H1 (cell line): ENCODE measurements around the gene RBM26. TPM values are rescaled to one million over a fixed set of nuclear protein-coding genes. Genes with fewer than 3 reads are reported as not detected.

ENCODE experiments used
- EZH2 ChIP-seq: fragments of 200-600 bp; sonication (generic); IDR thresholded peaks from 2 replicates; pipeline ENCODE4 v1.7.1; 2012; ENCODE audit warnings: low read depth, mild to moderate bottlenecking, moderate library complexity, low read length, inconsistent platforms; ENCODE audit not compliant: severe bottlenecking
- polyA plus RNA-seq, 7 experiments: library from polyadenylated mRNA; depleted of rRNA in 3 of 7; stranded (reverse) in 5 of 7; unstranded in 2 of 7; fragments of >200 nt in 5 of 7; fragments of 200-250 nt in 2 of 7; gene quantifications; 1 replicate in 5 of 7; 2 replicates in 1 of 7; 4 replicates in 1 of 7; pipeline versions ENCODE4 v1.2.1 to v1.2.3, GENCODE V29; 2011 to 2013; ENCODE audit warnings: missing spikeins in 2 of 7, mixed read lengths in 2 of 7
- total RNA-seq: library from RNA; stranded (reverse); fragmentation: NEBNext Ultra II Directional; extraction: Animal tissue kit (Norgen Biotek cat#: 25700); gene quantifications from 2 replicates; pipeline ENCODE4 v1.2.1, GENCODE V29; 2021

RBM26 gene
- total and polyA plus RNA-seq, 2 of the 8 experiments (the other 6 are each of a cell fraction or from before 2014, with no cell fraction given), result 20.3 to 65.5 TPM

GRCh38 chr13:79374578-79374977 lies 31.5 kb downstream of the RBM26 start (continued):
- TF ChIP-seq EZH2, result no peak
